ENCODE measurements around the gene FRMD4A. TPM values are rescaled to one million over a fixed set of nuclear protein-coding genes. Genes with fewer than 3 reads are reported as not detected.

Gene FRMD4A
- total RNA-seq, 1 donor from 2014 or later = 34.6 TPM

GRCh38 chr10:13822490-13822889, 508.2 kb downstream of the FRMD4A start:
- no peak for DNase-seq (ENCODE audit: low read depth)
- TF ChIP-seq, protein P1, sequence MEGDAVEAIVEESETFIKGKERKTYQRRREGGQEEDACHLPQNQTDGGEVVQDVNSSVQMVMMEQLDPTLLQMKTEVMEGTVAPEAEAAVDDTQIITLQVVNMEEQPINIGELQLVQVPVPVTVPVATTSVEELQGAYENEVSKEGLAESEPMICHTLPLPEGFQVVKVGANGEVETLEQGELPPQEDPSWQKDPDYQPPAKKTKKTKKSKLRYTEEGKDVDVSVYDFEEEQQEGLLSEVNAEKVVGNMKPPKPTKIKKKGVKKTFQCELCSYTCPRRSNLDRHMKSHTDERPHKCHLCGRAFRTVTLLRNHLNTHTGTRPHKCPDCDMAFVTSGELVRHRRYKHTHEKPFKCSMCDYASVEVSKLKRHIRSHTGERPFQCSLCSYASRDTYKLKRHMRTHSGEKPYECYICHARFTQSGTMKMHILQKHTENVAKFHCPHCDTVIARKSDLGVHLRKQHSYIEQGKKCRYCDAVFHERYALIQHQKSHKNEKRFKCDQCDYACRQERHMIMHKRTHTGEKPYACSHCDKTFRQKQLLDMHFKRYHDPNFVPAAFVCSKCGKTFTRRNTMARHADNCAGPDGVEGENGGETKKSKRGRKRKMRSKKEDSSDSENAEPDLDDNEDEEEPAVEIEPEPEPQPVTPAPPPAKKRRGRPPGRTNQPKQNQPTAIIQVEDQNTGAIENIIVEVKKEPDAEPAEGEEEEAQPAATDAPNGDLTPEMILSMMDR (conservative IDR thresholded peaks at IDR 0.05; ENCODE audit: low read depth, low read length) = no peak
- H3K4me3 ChIP-seq (ENCODE audit: low read depth, low read length) = no peak overlapping the region

- no peak overlapping the region for H3K4me3 ChIP-seq (ENCODE audit: low read depth, low read length)
These were observed 509.8 kb downstream of the FRMD4A start for GRCh38 chr10:13820964-13821337.

DNA sequence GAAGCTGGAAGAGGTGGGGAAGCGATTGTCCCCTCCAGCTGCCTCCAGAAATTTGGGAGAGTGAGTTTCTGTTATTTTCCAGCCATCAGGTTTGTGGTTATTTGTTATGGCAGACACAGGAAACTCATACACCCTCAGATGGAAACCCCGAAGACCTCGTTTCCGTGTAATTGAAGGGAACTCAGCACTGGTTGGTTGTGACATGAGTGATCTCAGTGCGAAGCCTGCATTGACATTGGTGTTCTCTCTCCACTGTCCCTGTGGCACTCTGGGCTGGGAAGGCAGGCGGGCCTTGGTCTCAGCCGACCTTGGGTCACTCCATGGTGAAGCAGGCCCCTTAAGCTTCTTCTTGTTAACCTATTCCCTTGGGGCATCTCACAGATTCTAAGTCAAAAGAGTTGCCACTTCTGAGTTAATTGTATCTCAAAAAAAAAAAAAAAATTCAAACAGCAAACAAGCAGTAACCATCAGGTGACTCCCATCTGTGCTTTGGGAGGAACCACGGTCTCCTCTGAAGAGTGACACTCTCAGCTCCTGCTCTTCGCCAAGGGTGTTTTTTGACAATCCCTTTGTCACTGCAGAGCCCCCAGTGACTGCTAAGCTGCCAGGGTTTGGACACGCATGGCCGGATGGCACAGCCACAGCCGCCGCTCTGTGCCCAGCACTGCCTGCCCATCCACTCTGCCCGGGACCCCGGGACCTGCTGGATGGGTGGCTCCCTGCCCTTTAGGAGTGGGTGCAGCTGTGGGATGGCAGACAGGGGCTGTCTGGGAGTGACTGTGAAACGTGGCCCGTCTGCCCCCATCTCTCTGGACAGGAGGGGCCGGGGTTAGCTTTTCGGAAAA, 510.4 kb downstream of the FRMD4A start:
- TF ChIP-seq, protein P1 (conservative IDR thresholded peaks at IDR 0.05; ENCODE audit: low read depth, low read length) = no peak

More at GRCh38 chr10:13820964-13821337, 509.8 kb downstream of the FRMD4A start:
- DNase-seq (ENCODE audit: low read depth) = no peak
- TF ChIP-seq, protein P1 (conservative IDR thresholded peaks at IDR 0.05; ENCODE audit: low read depth, low read length) = no peak

DNA sequence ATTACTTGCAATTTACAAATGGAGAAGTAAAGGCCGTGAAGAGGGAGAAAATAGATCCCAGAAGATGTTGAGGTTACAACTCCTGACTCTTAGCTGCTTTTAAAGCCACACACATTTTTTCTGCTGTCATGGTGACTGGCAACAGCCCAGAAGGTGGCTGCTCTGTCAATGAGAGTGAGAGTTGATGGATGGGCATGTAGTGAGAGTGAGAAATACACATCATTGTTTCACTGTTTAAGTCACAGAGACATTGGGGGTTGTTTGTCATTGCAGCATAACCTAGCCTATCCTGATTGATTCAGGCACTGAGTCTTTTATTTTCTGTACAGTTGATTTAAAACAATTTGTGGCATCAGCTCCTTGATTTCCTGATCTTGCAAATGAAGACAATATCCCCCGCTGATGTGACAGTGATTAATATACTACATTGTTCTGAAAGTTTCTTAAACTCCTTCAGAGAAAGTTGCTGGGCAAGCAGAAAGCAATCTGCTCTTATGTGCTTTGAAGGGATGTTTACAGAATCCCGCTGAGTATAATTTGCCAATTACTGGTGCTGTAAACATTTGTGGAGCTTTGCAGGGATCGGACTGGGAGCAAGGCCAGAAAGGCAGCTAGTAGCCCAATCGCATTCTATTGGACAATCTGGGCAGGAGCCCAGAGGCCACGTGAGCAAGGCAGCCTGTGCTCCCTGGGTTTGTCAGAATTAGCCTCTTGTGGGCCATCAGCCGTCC, 514.4 kb downstream of the FRMD4A start:
- H3K4me3 ChIP-seq (ENCODE audit: low read depth, low read length) = no peak overlapping the region
- no peak for DNase-seq (ENCODE audit: low read depth)
- TF ChIP-seq, protein P1 (conservative IDR thresholded peaks at IDR 0.05; ENCODE audit: low read depth, low read length) = no peak

More for the DNA sequence above, 510.4 kb downstream of the FRMD4A start:
- H3K4me3 ChIP-seq (ENCODE audit: low read depth, low read length) = no peak overlapping the region
- DNase-seq (ENCODE audit: low read depth) = no peak

- TF ChIP-seq, protein P1 (conservative IDR thresholded peaks at IDR 0.05; ENCODE audit: low read depth, low read length) = no peak
- no peak for DNase-seq (ENCODE audit: low read depth)
- H3K4me3 ChIP-seq (ENCODE audit: low read depth, low read length) = no peak overlapping the region
These were observed 515.0 kb downstream of the FRMD4A start for GRCh38 chr10:13815756-13816155.

- H3K4me3 ChIP-seq (ENCODE audit: low read depth, low read length) = no peak overlapping the region
- TF ChIP-seq, protein P1 (conservative IDR thresholded peaks at IDR 0.05; ENCODE audit: low read depth, low read length) = no peak
- DNase-seq (ENCODE audit: low read depth) = no peak
These were observed 517.2 kb downstream of the FRMD4A start for GRCh38 chr10:13813550-13813949.

All from epithelial cell of proximal tubule (primary cell).